Stromal cell of bone marrow (primary cell): ENCODE measurements around the gene GTF2IRD1.

Source experiments
- DNase-seq: peaks from one replicate; pipeline ENCODE4 v3.0.0-alpha.2; 2012; ENCODE audit warnings: low read depth

GTF2IRD1 gene

GRCh38 chr7:74568658-74569057 is 115.0 kb downstream of the GTF2IRD1 start:
- no peak for DNase-seq

- no peak for DNase-seq
Measured at GRCh38 chr7:74569501-74570075, 115.9 kb downstream of the GTF2IRD1 start.

GRCh38 chr7:74570533-74571156 is 116.9 kb downstream of the GTF2IRD1 start:
- no peak for DNase-seq

- no peak for DNase-seq
Measured at GRCh38 chr7:74572301-74572979, 118.7 kb downstream of the GTF2IRD1 start.

GRCh38 chr7:74573512-74573911 is 119.8 kb downstream of the GTF2IRD1 start:
- DNase-seq, result no peak

GRCh38 chr7:74575083-74575784 is 121.5 kb downstream of the GTF2IRD1 start:
- DNase-seq, result no peak

- DNase-seq, result no peak
Measured at GRCh38 chr7:74575811-74576210, 122.1 kb downstream of the GTF2IRD1 start.

GRCh38 chr7:74579800-74580685 is 126.3 kb downstream of the GTF2IRD1 start:
- peak; percentile 37 for DNase-seq

GRCh38 chr7:74581916-74582440 is 128.3 kb downstream of the GTF2IRD1 start:
- DNase-seq, result no peak

GRCh38 chr7:74582447-74583039 is 128.8 kb downstream of the GTF2IRD1 start:
- DNase-seq, result no peak

GRCh38 chr7:74583630-74584029 is 129.9 kb downstream of the GTF2IRD1 start:
- DNase-seq, result no peak

- DNase-seq, result no peak
Measured at GRCh38 chr7:74584160-74584954, 130.7 kb downstream of the GTF2IRD1 start.

- DNase-seq, result no peak
Measured at GRCh38 chr7:74585844-74586243, 132.1 kb downstream of the GTF2IRD1 start.

- DNase-seq, result no peak
Measured at GRCh38 chr7:74586258-74587175, 132.8 kb downstream of the GTF2IRD1 start.

- DNase-seq, result peak; percentile 93
Measured at GRCh38 chr7:74587435-74588126, 133.9 kb downstream of the GTF2IRD1 start.

GRCh38 chr7:74590813-74591212 is 137.1 kb downstream of the GTF2IRD1 start:
- DNase-seq, result no peak

- peak; percentile 63 for DNase-seq
Measured at GRCh38 chr7:74598558-74598957, 144.9 kb downstream of the GTF2IRD1 start.

GRCh38 chr7:74599244-74599643 is 145.5 kb downstream of the GTF2IRD1 start:
- no peak for DNase-seq
